ENCODE results near the gene ZNF528. TPM values are rescaled to one million over a fixed set of nuclear protein-coding genes. Genes with fewer than 3 reads are reported as not detected.

Gene ZNF528
- total RNA-seq, 4 donors from 2014 or later: 26.2 to 34.8 (median 30.7) TPM

- TF ChIP-seq, protein P1, sequence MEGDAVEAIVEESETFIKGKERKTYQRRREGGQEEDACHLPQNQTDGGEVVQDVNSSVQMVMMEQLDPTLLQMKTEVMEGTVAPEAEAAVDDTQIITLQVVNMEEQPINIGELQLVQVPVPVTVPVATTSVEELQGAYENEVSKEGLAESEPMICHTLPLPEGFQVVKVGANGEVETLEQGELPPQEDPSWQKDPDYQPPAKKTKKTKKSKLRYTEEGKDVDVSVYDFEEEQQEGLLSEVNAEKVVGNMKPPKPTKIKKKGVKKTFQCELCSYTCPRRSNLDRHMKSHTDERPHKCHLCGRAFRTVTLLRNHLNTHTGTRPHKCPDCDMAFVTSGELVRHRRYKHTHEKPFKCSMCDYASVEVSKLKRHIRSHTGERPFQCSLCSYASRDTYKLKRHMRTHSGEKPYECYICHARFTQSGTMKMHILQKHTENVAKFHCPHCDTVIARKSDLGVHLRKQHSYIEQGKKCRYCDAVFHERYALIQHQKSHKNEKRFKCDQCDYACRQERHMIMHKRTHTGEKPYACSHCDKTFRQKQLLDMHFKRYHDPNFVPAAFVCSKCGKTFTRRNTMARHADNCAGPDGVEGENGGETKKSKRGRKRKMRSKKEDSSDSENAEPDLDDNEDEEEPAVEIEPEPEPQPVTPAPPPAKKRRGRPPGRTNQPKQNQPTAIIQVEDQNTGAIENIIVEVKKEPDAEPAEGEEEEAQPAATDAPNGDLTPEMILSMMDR (IDR thresholded peaks at IDR 0.05): no peak
These were observed 31.3 kb downstream of the ZNF528 start, which contains the start of gene ZNF534 for GRCh38 chr19:52428937-52429336. Gene ZNF534, plus strand, starts transcription at chr19:52429148. Its CDS starts 2,327 bp downstream, at chr19:52431475.

GRCh38 chr19:52442179-52442578, 44.5 kb downstream of the ZNF528 start:
- no peak for TF ChIP-seq EP300 (IDR thresholded peaks at IDR 0.05)
- no peak for TF ChIP-seq POLR2A (IDR thresholded peaks at IDR 0.05)
- TF ChIP-seq, protein P1 (IDR thresholded peaks at IDR 0.05): no peak
- WGBS, 2 donors: 70 to 79% methylated on average over 3 of the region's 3 CpGs
- Histone ChIP-seq H3K36me3 (peaks cover 0 to 18% (median 0%) of the 10 kb centered on the region in 3 donors), H3K27me3 (no peaks in the 10 kb centered on the region), H3K9me3 (peaks cover 0 to 92% (median 24%) of the 10 kb centered on the region in 4 donors), H3K4me1 (no peaks in the 10 kb centered on the region), H3K27ac (no peak overlapping the region), H3K4me3 (no peak overlapping the region)
- DNase-seq (ENCODE audit: low spot score in 2 of 2): no peak

More at GRCh38 chr19:52428937-52429336, 31.3 kb downstream of the ZNF528 start, which contains the start of gene ZNF534:
- Histone ChIP-seq H3K27ac (no peak within 1 kb of the TSS), H3K27me3 (no peaks in the 10 kb centered on the region), H3K4me3 (no peak within 1 kb of the TSS), H3K9me3 (peaks cover 0 to 93% (median 18%) of the 10 kb centered on the region in 4 donors), H3K36me3 (peaks cover 0 to 93% (median 0%) of the 10 kb centered on the region in 3 donors), H3K4me1 (no peaks in the 10 kb centered on the region)
- DNase-seq (ENCODE audit: low spot score in 2 of 2): no peak
- WGBS, 2 donors: 60 to 78% methylated on average over 27 of the region's 27 CpGs

- Histone ChIP-seq H3K27me3 (no peaks in the 10 kb centered on the region), H3K4me3 (no peak overlapping the region), H3K36me3 (no peaks in the 10 kb centered on the region), H3K9me3 (peaks cover 0 to 89% (median 23%) of the 10 kb centered on the region in 4 donors), H3K4me1 (no peaks in the 10 kb centered on the region), H3K27ac (no peak overlapping the region)
- 42 to 50% methylated on average over 2 of the region's 2 CpGs for WGBS, 2 donors
- TF ChIP-seq POLR2A (IDR thresholded peaks at IDR 0.05) (no peak), EP300 (IDR thresholded peaks at IDR 0.05) (no peak)
- TF ChIP-seq, protein P1 (IDR thresholded peaks at IDR 0.05): no peak
- no peak for DNase-seq (ENCODE audit: low spot score in 2 of 2)
These were observed 46.9 kb downstream of the ZNF528 start for GRCh38 chr19:52444506-52444905.

DNA sequence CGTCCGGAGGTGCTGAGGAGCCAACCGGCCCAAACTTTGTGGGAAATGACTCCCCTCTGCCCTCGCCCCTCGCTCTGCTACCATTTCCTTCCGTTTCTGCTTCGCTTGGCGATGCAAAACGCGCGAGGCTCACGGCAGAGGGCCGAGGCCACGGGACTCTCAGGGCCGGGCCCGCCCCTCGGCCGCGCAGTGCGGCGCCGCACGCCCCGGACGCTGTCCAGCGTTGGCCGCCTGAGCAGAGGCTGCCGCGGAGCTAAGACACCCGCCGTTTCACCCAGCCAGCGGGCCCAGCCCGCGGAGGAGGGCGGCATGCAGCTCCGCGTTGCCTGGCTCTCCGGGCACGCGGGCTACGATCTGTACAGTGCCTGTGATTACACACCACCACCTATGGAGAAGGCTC, 53.6 kb downstream of the ZNF528 start:
- H3K4me3 ChIP-seq: no peak overlapping the region

More for the DNA sequence above, 53.6 kb downstream of the ZNF528 start:
- Histone ChIP-seq H3K27ac (no peak overlapping the region), H3K4me1 (peaks cover 0 to 10% (median 2%) of the 10 kb centered on the region in 4 donors), H3K36me3 (peaks cover 0 to 17% (median 0%) of the 10 kb centered on the region in 3 donors), H3K27me3 (no peaks in the 10 kb centered on the region), H3K9me3 (peaks cover 0 to 89% (median 22%) of the 10 kb centered on the region in 4 donors)
- no peak for DNase-seq (ENCODE audit: low spot score in 2 of 2)
- WGBS, 2 donors: 35 to 44% methylated on average over 41 of the region's 41 CpGs
- TF ChIP-seq, protein P1 (IDR thresholded peaks at IDR 0.05): no peak
- no peak for TF ChIP-seq EP300 (IDR thresholded peaks at IDR 0.05)
- no peak for TF ChIP-seq POLR2A (IDR thresholded peaks at IDR 0.05)
